HG03439 (cell line): Measurements from ENCODE around the gene TNNT1.

ENCODE experiments used
- ATAC-seq: cut with Tn5 transposase; IDR thresholded peaks from one replicate; pipeline ENCODE4 v1.9.1; 2021; ENCODE audit warnings: mild to moderate bottlenecking, moderate library complexity; ENCODE audit not compliant: unreplicated experiment

TNNT1 gene

DNA sequence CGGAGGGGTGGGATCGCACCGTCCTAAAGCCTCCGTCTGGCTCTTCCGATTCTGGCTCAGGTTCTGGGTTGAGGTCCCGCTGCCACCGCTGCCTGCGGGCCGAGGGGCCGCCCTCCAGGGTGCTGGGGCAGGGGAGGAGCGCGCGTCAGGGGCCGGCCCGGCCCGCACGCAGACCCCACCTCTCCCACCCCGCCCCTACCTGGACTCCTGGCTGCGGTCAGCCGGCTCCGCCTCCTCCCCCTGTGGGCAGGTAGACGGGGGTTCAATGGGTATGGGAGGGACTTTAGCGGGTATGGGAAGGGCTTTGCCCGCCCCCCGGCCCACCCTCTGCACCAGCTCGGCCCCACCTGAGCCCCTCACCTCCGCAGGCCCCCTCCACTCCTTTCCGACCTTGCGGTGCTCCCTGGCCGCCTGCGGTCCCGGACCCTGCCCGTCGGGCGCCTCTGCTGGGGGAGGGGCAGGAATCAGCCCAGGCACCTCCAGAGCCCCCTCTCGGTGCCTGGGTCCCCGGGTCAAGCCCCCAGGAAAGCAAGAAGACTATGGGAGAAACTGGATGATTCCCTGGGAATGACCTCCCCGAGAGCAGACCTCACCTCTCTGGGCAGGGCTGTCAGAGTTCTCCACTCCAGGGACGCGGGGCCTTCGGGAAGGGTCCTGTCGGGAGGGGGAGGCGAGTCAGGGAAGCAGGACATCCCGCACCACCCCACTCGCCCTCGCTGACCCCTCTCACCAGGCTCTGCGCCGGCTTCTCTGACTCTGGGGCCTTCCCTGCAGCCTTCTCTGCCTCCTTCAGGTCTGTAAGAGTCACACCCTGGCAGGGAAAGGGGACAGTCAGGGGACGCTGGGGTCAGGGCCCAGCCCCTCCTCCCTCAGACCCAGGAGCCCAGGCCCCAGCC, 56.3 kb downstream of the TNNT1 start:
- ATAC-seq, result no peak

DNA sequence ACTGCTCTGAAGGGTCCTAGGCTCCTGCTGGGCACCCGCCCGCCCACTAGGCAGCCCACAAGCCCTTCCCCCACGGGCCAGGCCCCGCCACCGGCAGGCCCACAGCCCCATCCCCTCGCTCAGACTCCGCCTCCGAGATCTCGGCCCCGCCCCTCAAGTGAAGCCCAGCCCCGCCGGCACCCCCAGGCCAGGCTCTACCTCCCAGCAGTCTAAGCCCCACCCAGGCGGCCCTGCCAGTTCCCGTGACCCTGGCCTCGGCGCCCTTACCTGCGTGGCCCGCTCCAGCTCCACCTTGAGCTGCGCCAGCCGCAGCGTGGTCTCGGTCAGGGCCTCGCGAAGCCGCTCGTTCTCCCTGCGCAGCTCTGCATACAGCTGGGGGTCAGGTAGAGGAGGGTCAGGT, 57.1 kb downstream of the TNNT1 start:
- ATAC-seq, result no peak

DNA sequence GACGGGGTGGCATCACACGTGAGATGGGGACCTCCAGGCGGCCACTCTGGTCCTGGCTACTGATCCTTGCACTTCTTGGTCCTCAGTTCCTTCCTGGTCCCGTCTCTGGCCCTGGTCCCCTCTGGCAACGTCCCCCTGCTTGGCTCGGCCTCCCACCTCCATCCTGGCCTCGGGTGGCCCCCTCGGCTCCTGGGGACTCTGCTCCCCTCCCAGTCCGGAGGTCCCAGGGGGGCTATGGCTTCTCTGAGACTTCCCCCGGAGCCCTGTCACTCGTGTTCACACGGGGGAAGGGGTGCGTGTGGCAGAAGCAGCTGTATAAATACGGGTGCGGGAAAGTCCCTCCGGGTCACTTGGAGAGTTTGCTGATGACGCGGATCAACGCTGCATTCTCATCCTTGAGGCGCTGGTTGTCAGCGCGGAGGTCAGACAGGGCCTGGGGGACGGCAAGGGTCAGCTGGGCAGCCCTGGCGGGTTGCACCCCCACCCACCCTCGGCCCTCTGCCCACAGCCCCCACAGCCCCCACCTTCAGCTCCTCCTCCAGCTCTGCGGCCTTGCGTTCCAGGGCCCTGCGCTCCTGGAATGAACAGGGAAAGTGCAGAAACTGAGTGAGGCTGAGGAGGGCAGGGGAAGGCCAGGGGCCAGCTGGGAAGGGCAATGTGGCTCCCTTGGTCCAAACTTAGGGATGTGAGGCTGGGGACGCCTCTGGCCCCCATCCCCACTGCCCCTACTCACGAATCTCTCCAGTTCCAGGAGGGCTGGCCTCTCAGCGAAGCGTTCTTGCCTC, 57.7 kb downstream of the TNNT1 start:
- ATAC-seq, result no peak

DNA sequence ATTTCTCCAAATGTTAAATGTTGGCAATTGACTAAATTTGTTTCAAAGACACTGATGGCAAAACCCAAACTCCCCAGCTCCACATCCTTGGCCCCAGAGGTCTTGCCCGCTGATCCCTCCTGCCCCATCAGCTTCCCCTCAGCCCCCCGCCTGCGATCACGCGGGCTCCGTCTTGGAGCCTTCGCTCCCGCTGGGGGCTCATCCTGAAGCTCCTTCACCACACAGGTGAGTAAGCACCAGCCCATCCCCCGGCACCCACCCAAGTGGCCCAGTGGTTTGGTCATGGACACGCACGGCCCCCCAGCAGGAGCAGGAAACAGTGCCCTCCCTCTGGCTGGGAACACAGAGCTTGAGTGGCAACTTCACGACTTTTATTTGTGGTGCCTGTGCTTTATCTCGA, 58.4 kb downstream of the TNNT1 start:
- no peak for ATAC-seq

DNA sequence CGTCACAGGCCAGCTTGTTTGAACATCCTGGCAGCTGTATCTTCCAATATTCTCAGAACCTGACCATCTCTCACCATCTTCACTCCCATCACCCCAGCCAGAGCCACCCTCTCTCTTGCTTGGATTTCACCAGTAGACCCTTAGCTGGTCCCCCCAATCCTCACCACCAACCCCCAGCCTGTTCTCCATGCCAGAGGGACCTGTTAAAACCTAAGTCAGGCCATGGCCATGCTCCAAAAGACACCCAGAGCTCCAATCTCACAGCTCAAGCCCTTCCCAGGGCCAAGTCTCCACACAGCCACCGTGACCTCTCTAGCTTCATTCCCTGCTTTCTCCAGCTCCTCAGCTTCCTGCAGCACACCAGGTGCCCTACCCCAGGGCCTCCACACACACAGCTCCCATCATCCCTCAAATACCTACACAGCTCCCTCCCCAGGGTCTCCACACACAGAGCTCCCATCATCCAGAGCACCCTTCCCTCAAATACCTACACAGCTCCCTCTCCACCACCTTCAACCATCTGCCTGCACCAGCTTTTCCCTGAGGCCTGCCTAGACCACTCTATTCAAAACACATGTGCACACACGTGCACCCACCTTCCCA, 59.6 kb downstream of the TNNT1 start:
- no peak for ATAC-seq

DNA sequence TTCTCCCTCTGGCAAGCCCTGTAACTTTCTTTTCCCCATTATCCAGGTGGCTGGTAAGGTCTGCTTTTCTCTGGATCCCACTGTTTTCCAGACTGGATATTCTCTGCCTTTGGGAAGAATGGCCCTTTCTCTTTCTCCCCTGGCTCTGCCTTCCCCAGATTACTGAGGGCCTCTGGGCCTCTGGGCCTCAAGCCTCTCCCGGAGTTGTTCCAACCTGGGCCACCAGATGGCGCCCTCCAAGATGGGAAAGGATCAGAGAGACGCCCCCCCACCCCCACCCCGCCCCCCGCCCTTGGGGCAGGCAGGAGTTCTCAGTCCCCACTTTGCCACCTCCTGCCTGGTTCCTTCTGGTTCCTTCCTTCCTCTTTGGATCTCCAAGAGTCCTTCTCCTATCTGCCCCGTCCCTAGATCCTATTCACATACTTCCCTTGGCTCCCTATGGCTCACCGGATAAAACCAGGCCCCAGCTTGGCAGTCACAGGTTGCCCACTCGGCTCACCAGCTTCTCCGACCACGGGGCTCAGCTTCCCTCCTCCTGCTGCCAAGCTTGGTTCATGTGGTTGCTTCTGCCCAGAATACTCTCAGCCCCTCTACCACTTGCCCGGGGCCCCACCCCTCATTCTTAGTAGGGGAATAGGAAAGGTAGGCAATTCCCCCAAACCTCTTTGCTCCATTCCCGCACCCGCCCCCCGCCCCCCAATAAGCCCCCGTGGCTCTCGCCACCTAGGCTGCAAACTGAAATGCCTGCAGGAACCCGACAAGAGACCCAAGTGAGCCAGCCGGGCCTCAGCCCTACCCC, 60.3 kb downstream of the TNNT1 start:
- no peak for ATAC-seq

DNA sequence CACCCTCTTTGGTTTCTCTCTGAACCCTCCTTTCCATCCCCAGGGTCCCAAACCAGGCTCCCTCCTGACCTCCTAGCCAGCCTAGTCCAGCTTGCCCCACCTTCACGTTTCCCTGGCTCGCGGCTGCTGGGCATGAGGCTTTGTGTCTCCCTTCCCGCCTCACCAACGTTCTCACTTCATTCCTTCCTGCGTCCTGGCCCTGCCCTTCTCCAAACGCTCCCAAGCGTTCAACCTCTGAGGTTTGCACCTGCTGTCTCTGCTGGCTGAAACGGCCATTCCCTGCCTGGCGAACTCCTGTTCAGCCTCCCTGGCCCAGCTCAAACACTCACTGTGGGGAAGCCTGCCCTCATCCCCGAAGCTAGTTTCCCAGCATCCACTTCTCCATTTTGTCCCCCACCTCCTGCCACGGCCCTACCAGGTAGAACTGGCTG, 61.0 kb downstream of the TNNT1 start:
- no peak for ATAC-seq

DNA sequence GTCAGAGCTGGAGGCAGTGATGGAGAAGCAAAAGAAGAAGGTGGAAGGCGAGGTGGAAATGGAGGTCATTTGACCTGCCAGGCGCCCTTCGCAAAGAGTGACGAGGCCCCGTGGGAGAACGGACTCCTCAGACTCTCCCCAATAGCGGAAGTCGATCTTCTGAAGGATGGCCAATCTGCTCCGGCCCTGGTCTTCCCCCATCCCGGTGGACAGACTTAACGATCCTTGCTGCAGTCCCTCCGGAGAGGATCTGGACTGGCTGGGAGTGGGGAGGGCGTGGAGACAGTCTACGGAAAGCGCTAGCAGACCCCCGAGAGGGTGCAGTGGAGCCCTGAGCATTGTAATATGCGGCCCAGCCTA, 61.5 kb downstream of the TNNT1 start:
- ATAC-seq, result no peak

DNA sequence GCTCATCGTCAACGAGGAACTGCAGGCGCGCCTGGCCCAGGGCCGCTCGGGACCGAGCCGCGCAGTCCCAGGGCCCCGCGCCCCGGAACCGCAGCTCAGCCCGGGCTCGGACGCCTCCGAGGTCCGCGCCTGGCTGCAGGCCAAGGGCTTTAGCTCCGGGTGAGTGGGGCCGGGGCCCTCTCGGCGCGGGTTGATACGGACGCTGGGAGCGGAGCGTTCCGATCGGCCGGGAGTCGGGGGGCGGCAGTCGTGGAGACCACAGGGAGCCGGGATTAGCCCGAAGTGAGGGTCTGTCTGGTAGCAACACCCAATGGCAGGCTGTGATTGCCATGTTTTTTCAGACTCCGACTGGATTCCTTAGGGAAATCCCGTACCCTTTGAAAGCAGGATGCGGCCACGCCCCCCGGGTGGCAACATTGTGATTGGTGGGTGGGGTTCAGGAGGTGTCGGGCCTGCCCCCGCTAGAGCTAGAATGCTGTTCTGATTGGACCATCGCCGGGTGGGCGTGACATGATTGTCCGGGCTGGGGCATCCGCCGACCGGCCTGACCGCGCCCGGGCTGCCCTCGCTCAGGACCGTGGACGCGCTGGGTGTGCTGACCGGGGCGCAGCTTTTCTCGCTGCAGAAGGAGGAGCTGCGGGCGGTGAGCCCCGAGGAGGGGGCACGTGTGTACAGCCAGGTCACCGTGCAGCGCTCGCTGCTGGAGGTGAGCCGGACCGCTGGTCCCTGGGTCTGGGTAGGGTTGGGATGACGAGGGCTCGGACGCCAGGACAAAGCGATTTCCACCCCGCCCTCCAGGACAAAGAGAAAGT, 62.1 kb downstream of the TNNT1 start:
- ATAC-seq, result no peak

DNA sequence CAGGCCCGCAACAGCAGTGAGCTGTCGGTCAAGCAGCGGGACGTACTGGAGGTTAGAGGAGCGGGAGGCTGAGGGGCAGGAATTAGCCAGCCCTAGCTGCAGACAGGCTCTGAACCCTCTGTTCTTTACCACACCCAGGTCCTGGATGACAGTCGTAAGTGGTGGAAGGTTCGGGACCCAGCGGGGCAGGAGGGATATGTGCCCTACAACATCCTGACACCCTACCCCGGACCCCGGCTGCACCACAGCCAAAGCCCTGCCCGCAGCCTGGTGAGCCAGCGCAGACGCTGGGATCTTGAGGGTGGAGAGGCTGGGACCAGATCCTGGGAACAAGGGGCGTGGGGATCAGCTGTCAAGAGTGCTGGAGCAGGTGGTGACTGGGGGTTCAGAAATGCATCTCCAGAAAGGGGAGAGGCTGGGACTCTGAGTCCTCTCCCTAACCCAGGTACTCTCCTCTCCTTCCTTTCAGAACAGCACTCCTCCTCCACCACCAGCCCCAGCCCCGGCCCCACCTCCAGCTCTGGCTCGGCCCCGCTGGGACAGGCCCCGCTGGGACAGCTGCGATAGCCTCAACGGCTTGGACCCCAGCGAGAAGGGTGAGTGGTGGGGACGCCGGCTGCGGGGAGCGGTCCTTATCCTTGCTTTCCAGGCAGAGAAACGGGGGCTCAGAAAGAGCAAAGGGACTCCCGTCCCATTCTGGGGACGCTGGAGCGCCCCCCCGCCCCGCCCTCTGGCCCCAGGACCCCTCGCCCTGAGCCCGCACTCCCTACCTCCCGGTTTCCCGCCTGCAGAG, 62.9 kb downstream of the TNNT1 start:
- no peak for ATAC-seq

DNA sequence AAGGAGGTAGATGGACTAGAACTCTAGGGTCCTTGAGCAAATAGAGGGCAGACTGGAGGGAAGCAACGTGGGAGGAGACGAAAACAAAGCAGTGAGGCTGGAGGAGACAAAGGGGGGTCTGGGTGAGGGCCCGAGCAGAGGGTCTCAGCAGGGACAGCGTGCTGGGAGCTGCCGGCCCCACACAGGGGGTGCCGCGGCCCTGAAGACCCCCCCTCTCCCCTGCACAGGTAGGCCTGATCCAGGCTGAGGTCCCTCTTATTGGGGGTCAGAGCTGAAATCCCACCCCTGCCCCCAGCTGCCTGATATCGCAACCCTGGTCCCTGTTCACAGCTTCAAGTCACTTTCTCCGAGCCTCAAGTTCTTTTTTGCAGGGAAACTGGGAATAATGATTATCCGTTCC, 64.6 kb downstream of the TNNT1 start:
- ATAC-seq, result no peak

DNA sequence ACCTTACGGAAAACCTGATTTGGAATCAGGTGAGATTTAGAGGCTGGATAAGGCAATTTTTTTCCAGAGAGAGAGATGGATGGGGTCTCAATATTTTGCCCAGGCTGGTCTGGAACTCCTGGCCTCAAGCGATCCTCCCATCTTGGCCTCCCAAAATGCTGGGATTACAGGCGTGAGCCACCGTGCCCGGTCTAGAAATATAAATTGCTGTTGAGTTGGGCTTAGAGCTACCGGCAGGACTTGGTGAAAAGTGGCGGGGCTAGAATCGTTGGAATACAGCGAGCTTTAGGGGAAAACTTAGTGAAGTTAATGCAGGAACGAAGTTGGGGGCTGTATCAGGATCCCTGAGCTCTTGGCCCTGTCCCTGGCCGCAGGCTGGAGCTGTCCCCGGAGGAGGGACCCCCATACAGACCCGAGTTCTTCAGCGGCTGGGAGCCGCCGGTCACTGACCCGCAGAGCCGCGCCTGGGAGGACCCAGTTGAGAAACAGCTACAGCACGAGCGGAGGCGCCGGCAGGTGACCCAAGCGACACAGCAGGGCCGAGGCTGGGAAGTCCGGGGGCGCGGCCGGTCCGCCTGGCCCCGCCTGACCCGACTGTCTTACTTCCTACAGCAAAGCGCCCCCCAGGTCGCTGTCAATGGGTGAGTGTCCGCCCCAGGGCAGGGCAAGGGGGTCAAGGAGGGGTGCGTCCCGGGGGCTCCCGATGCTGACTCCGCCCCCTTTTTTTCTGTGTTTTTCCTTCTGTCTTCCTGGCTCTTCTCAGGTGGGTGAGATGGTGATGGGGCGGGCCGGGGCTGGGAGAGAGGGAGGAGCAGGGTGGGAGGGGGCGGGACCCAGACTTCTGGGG, 65.8 kb downstream of the TNNT1 start:
- ATAC-seq, result no peak
